OCI-LY3 (cell line): Measurements from ENCODE around the gene SCYGR1.

ENCODE experiments used
- CTCF ChIP-seq: fragments of 200-600, 300-600 bp; sonication (generic); IDR thresholded peaks from 2 replicates; pipeline ENCODE4 v1.5.1; 2014; ENCODE audit warnings: antibody characterized with exemption, low read length, low read depth
- EZH2phosphoT487 ChIP-seq: fragments of 200-600 bp; shearing (Covaris generic); IDR thresholded peaks from 2 replicates; pipeline ENCODE4 v1.6.1; 2018; ENCODE audit warnings: antibody characterized with exemption, mixed run types, low read depth

GRCh38 chr2:227414846-227415245 is 27.1 kb upstream of the SCYGR1 start:
- TF ChIP-seq CTCF = no peak
- no peak for TF ChIP-seq EZH2phosphoT487
